Activated CD4-positive, alpha-beta T cell treated with anti-CD3 and anti-CD28 coated beads, Interleukin-2, amount 50 U/mL, for 4 hours (primary cell): ENCODE data around the gene SYCE1L.
"Not testable (repeated sequence)": the region's sequence is repeated elsewhere in the genome, so short reads cannot be mapped to it uniquely, and the experiment has no call there.

Experiments
- DNase-seq, 2 experiments: peaks; one replicate each; pipeline ENCODE4 v3.0.0-alpha.2; 2020

SYCE1L gene

DNA sequence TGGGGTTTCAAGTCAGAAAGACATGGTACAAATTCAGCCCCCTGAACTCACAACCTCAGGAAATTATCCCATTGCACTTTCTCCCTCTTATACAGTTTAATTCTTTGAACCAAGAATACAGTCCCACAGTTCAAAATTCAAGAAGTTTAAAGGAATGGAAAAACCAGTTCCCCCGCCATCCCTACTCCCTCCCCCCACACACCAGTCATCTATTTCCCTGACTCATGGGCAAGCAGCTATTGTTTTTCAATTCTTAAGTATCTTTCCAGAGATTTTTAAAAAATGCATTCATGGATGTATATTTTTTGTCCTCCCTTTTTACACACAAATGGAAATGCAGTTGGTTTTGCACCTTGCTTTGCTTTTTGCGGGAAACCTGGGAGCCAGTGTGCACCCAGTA lies 7.3 kb downstream of the SYCE1L start:
- DNase-seq = no peak

- no peak for DNase-seq
These were observed 7.8 kb downstream of the SYCE1L start for GRCh38 chr16:77207030-77207429.

GRCh38 chr16:77208382-77208781 lies 9.2 kb downstream of the SYCE1L start:
- no peak for DNase-seq

DNA sequence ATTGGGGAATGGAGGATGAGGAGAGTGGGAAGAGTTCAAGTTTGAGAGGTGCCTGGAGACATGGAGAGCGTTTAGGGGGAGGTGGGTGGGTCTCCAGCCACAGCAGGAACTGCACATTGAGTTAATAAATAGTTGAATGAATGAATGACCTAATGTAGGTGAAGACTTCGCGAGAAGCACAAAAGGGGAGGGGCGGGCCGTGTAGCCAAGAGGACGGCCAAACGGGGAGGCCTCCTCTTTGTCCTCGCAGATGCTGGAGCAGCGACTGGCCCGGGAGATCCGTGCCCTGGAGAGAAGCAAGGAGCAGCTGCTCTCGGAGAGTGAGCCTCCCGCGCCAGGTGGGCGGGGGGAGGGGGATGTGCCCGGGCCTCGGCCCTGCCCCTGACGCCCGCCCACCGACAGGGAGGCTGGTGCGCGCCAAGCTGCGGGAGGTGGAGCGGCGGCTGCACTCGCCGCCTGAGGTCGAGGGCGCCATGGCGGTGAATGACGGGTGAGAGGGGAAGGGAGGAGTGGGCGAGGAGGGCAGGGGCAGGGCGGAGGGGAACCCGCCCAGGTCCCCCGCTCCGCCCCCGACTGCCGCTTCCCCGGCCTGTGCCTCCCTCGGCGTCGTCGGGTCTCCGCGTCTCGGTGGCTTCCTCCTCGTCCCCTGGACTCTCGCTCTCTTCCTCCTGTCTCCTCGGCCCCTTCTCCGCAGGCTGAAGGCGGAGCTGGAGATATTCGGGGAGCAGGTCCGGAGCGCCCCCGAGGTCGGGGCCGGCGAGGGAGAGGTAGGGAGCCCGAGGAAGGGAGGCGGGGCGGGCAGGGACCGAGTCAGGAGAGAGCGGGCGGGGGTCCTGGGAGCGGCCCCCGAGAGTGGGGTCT lies 12.9 kb downstream of the SYCE1L start:
- peak; percentile 61 to 71 for DNase-seq

DNA sequence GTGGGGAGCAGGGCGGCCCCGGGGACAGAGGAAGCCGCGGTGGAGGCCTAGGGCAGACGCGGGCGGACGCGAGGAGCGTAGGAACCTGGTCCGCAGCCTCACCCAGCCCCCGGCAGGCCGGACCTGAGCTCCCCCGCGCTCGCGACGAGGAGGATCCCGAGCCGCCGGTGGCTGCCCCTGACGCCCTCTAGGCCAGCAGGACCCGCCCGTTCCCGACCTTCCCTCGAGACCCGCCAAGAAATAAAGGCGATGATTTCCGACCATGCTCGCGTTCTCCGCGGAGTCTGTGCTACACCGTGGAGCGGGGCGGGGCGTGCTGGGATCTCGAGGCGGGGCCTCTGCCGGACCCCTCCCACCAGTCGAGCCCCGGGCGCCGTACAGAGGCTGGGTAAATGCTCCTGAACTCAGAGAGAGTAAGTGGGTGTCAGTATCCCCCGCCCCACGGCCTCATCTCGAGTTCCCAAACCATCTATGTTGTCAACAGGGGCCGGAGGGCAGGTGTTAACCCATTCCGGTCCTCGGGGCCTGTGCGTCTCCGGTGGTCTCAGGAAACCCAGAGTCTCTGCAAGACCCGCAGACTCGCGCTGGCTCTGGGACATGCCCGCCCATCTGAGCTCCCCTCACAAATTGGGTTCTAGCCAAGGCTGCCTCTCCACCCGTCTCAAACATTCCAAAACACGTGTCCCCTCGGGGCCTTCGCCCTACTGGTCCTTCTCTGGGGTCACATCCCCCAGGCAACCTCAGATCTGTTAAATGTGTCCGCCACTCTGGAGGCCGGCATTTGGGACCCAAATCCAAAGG lies 13.7 kb downstream of the SYCE1L start:
- peak; percentile 68 to 69 for DNase-seq

DNA sequence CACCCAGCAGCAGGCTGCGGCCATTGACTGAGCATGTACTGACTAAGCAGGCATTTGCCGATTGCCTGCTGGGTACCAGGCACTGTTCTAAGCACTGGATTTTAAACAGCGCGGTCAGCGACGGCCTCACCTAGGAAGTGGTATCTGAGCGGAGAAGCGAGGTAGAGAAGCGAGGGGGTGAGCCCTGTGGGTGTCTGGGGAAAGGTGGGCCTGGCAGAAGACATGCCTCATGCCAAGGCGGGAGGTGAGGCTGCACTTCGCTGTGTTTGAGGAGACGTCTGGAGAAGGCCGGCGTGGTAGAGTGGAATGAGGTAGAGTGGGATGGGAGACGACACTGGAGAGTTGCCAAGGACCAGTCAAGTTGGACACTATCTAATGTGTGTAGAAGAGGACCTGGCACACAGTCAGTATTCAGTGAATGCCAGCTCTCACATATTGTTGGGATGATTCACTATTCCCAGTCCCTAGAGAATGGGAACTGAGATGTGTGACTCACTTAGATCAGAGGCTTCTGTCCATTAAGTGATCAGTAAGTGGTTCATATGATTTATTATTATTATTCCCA lies 14.4 kb downstream of the SYCE1L start:
- DNase-seq = no peak

DNA sequence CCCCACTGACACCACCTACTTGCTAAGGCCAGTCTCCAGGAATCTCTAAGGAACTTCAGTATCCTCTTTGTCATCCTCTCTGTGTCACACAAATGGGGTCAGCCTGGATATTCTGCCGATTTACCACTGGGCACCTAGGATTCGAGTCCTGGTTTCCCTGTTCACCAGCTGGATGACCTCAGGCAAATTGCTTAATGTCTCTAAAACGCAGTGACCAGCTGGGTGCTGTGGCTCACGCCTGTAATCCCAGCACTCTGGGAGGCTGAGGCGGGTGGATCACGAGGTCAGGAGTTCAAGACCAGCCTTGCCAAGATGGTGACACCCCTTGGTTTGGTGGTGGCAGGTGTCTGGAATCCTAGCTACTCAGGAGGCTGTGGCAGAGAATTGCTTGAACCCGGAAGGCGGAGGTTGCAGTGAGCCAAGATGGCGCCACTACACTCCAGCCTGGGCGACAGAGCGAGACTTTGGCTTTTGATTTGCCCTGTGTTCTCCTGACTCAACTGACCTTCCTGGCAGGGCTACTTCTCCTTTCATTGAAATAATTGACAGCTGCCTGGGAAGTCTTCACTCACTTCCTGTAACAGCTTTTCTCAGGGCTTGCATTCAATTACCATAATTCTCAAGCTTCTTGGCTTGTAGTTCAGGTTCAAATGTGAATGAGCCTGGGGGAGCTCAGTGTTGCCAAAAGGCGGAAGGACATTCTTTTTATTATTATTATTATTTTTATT lies 15.4 kb downstream of the SYCE1L start:
- no peak for DNase-seq

DNA sequence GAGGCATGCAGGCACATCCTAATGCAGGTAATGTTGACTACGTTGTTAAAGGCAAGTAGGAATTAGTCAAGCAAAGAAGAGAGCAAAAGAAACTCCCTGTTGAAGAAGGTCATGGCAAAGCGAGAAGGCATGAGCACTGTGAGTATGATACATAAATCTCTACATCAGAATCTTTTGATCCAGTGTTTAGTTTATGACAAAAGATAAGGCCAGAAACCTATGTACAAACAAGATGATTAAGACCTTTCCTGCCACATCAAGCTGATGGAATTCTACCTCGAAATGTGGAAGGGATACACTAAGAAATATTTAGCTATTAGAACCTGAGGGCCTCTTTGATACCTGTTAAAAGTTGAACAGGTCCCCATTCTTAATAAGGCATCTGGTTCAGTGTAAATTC lies 20.2 kb downstream of the SYCE1L start:
- no peak for DNase-seq

DNA sequence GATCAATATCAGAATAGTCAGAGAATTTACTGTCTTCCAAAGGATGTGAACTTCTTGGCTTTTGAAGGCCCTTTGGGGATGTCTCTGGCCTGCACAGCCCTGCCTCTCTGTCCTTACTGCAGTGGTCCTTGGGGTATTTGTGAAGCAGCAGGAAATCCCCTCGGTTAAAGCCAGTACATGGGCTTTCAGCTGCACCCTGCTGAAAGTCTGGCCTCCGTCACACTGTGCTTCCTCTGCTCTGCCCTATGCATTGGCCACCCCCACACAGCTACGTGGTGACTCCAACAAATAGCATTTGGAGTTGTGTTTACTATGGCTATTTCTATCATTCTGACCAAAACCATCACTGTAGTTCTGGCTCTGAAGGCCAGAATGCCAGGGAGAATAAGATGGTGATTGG lies 21.2 kb downstream of the SYCE1L start:
- no peak for DNase-seq

DNA sequence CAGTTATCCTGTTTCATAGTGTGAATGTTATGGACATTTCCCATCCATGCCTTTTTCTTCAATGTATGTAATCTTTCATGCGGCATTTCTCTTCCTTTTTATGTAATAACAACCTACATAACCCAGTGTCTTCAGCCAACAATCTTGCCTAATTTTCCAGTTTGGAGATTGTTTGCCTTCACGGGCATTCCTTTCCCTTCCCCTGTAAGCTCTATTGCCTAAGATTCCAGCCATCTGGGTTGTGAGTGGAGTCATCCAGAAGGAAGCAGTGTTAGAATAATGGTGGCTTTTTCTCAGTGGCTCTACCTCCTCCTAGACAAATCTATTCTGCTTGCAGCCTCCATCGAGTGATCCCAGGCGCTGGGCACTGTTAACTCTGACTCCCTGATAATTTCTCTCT lies 22.3 kb downstream of the SYCE1L start:
- DNase-seq = no peak

GRCh38 chr16:77223184-77223583 lies 24.0 kb downstream of the SYCE1L start:
- DNase-seq = no peak

- DNase-seq = no peak
These were observed 26.0 kb downstream of the SYCE1L start for GRCh38 chr16:77225182-77225581.

DNA sequence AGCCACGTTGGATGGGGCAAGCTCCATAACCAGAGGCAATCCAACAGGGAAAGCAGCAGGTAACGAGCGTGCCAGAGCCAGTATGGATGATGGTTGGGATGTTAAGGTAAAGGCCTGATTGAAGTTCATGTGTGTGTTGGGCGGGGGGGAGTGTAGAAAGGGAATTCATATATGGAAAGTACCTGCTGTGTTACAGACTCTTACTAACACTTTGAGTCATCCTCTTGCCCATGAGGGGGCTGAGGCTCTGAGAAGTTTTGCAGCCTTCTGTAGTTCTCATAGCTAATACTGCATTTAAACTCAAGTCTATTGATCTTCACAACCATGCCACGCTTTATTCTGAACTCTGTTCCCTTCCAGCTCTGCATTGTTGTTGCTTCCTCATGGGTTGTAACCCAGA lies 28.5 kb downstream of the SYCE1L start:
- no peak for DNase-seq

DNA sequence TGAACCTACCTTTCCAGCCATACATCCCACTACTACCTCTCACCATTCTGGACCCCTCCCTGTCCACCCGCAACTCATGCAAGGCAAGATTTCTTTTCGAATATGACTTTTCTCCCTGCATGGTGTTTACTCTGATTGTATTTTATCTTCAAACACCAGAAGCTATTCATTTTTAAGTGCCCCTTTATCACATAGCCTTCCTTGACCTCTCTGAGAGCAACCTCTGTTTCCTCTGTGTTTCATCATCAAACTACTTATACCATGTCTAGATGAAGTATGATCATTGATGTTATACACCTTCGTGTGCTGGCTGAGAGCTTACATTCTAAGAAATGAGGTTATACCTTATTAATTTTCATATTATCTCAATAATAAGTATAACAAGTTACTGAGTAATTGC lies 31.8 kb downstream of the SYCE1L start:
- no peak for DNase-seq

GRCh38 chr16:77233799-77234519 lies 34.8 kb downstream of the SYCE1L start:
- DNase-seq = no peak

DNA sequence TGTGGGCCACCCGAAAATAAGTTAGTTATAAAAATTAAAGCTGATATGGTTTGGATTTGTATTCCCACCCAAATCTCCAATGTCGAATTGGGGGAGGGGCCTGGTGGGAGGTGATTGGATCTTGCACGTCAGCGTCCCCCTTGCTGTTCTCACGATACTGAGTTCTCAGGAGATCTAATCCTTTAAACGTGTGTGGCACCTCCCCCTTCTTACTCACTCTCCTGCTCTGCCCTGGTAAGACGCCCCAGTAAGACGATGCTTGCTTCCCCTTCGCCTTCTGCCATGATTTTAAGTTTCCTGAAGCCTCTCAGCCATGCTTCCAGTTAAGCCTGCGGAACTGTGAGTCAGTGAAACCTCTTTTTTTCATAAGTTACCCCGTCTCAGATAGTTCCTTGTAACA lies 35.4 kb downstream of the SYCE1L start:
- DNase-seq = no peak

- DNase-seq = peak; percentile 84 to 86
These were observed 36.9 kb downstream of the SYCE1L start for GRCh38 chr16:77236063-77236511.

DNA sequence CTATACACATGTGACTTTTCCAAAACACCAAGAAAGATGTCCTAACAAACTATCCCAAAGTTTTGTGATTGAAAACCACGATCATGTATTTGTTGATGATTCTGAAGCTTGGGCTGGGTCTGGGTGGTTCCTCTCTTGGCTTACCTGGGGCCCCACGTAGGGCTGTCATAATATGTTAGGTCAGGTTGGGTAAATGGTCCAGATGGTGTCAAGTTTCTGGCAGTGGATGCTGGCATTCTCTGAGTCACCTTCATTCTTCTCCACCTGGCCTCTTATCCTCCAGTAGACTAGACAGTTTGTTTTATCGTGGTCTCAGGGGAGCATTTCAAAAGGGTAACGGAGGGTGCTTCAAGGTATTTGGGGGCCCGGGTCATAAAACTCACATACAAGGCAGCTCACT lies 39.4 kb downstream of the SYCE1L start:
- no peak for DNase-seq

- DNase-seq = not testable (repeated sequence)
These were observed 43.3 kb downstream of the SYCE1L start for GRCh38 chr16:77242471-77242870.

- DNase-seq = no peak
These were observed 46.9 kb downstream of the SYCE1L start for GRCh38 chr16:77246150-77246549.

- no peak for DNase-seq
These were observed 51.2 kb downstream of the SYCE1L start for GRCh38 chr16:77250400-77250799.
